Cortex of kidney (tissue), 1 donor: ENCODE results near the gene DERA.

Experiments
- DNase-seq: peaks from one replicate; lab custom pipeline; 2025; lab: John Stamatoyannopoulos, UW

The DERA gene

GRCh38 chr12:16074894-16075293 lies 163.8 kb downstream of the DERA start:
- DNase-seq = no peak

- DNase-seq = no peak
Measured at GRCh38 chr12:16075887-16076286, 164.8 kb downstream of the DERA start.

GRCh38 chr12:16076557-16076956 lies 165.4 kb downstream of the DERA start:
- DNase-seq = no peak

GRCh38 chr12:16076970-16077522 lies 165.9 kb downstream of the DERA start:
- DNase-seq = no peak

- DNase-seq = no peak
Measured at GRCh38 chr12:16086462-16086861, 175.3 kb downstream of the DERA start.

- DNase-seq = no peak
Measured at GRCh38 chr12:16086942-16087341, 175.8 kb downstream of the DERA start.
